Spleen (tissue), 11 donors: Measurements from ENCODE around the gene WASF2. TPM values are rescaled to one million over a fixed set of nuclear protein-coding genes. Genes with fewer than 3 reads are reported as not detected.

Experiments used
- DNase-seq: peaks from one replicate; pipeline ENCODE4 v3.0.0-alpha.2; 2020
- H3K27ac ChIP-seq, 8 donors: fragments of 200-600 bp; sonication (generic) in 7 of 8; 1 replicate in 4 of 8; 2 replicates in 4 of 8; pipeline versions ENCODE4 v1.5.0 to v1.8.0; 2016 to 2021; ENCODE audit warnings: inconsistent platforms in 4 of 8, mild to moderate bottlenecking in 4 of 8, moderate library complexity in 1 of 8
- H3K27me3 ChIP-seq, 7 donors: fragments of 200-600 bp; sonication (generic) in 6 of 7; replicated peaks in 1 of 7; 1 replicate in 4 of 7; 2 replicates in 3 of 7; pipeline versions ENCODE4 v1.5.0 to v1.8.0; 2016 to 2021; ENCODE audit warnings: inconsistent platforms in 3 of 7, mild to moderate bottlenecking in 1 of 7
- H3K36me3 ChIP-seq, 6 donors: fragments of 200-600 bp; sonication (generic) in 5 of 6; 1 replicate in 4 of 6; 2 replicates in 2 of 6; pipeline versions ENCODE4 v1.5.0 to v1.8.0; 2016 to 2021; ENCODE audit warnings: inconsistent platforms in 2 of 6
- H3K4me1 ChIP-seq, 6 donors: fragments of 200-600 bp; sonication (generic) in 5 of 6; 1 replicate in 3 of 6; 2 replicates in 3 of 6; pipeline versions ENCODE4 v1.5.0 to v1.8.0; 2016 to 2021; ENCODE audit warnings: inconsistent platforms in 3 of 6
- H3K4me3 ChIP-seq, 8 donors: fragments of 200-600 bp; sonication (generic) in 7 of 8; 1 replicate in 4 of 8; 2 replicates in 4 of 8; pipeline versions ENCODE4 v1.5.0 to v1.8.0; 2016 to 2021; ENCODE audit warnings: inconsistent platforms in 4 of 8, mild to moderate bottlenecking in 4 of 8, moderate library complexity in 2 of 8
- H3K9me3 ChIP-seq, 8 donors: fragments of 200-600 bp; sonication (generic) in 7 of 8; 1 replicate in 4 of 8; 2 replicates in 4 of 8; pipeline versions ENCODE4 v1.5.0 to v1.8.0; 2016 to 2021; ENCODE audit warnings: inconsistent platforms in 4 of 8
- POLR2A ChIP-seq, 3 donors: fragments of 450-650 bp; IDR thresholded peaks; one replicate each; pipeline ENCODE4 v1.5.1; 2017; ENCODE audit warnings: antibody characterized with exemption in 3 of 3, mild to moderate bottlenecking in 1 of 3
- POLR2AphosphoS5 ChIP-seq, 3 donors: sonication (generic); formaldehyde crosslinking; IDR thresholded peaks; one replicate each; pipeline ENCODE4 v1.5.1; 2017; ENCODE audit warnings: antibody characterized with exemption in 3 of 3
- WGBS, 5 donors: extraction: QIAGEN DNeasy Blood & Tissue Kit in 3 of 5; methylation state at CpG; one replicate each; pipeline versions ENCODE4 v1.1.5 to v1.1.7; 2013 to 2018; 5-methylcytosine and 5-hydroxymethylcytosine counted together
- intact Hi-C: fragments of 100-400 bp; cut with DNase I; formaldehyde crosslinking; loops from one replicate; pipeline ENCODE4 v1.15.0; 2023; ENCODE audit warnings: low total_unique reads
- polyA plus RNA-seq, 3 donors: library from polyadenylated mRNA; stranded (reverse); fragments of 200-250 nt; gene quantifications; one replicate each; pipeline ENCODE4 v1.2.1, GENCODE V29; 2013
- total RNA-seq, 7 donors: library from RNA; depleted of rRNA in 3 of 7; stranded (reverse); fragments of >200 nt in 3 of 7; fragmentation: NEBNext Ultra II Directional in 4 of 7; extraction: Animal tissue kit (Norgen Biotek cat#: 25700) in 4 of 7; gene quantifications; one replicate each; pipeline versions ENCODE4 v1.1.0 to v1.2.1, GENCODE V29; 2016 to 2021
- TF ChIP-seq, protein P1 (sequence below), 11 experiments: fragments of 200-600 bp in 7 of 11; fragments of 450-650 bp in 4 of 11; sonication (generic) in 4 of 11; IDR thresholded peaks in 8 of 11; conservative IDR thresholded peaks in 3 of 11; 1 replicate in 7 of 11; 2 replicates in 4 of 11; pipeline versions ENCODE4 v1.4.0 to v1.8.0; 2016 to 2021; ENCODE audit warnings: antibody characterized with exemption in 11 of 11, inconsistent platforms in 4 of 11, mild to moderate bottlenecking in 1 of 11
- donor health status: healthy with polysubstance abuse.
- donor health status: DM: no; HTN: no; CAD: no; lungs with moderate emphysema.
- donor health status: DM: no; HTN: no; CAD: no.
- donor health status: Bipolar disorder and iron deficiency.
- donor health status: healthy.
- donor health status: DM: no; HTN: no; CAD: no.
- donor health status: DM: yes; HTN: yes; CAD: no.

Gene WASF2
- total and polyA plus RNA-seq, 10 donors, result 17.2 to 196 (median 95.6) TPM

DNA sequence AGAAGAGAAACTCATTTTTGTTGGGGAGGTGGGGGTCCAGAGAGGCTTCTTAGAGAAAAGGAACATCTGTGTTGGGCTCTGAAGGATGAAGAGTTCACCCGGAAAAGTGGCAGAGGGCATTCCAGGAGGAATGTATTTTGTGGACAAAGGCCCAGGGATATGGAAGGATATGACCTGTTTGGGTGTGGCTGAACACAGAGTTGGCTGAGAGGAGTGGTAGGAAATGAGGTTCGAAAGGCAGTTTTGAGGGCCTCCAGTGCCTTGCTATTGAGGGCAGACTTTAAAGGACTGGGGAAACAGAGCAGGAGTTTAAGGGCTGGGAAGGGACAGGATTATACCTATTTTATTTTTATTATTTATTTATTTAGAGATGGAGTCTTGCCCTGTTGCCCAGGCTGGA is 27.3 kb upstream of the WASF2 start:
- TF ChIP-seq POLR2AphosphoS5 (IDR thresholded peaks at IDR 0.05) (peak in 1 of 3 donors; percentile 31), POLR2A (IDR thresholded peaks at IDR 0.05) (no peak)
- TF ChIP-seq, protein P1, sequence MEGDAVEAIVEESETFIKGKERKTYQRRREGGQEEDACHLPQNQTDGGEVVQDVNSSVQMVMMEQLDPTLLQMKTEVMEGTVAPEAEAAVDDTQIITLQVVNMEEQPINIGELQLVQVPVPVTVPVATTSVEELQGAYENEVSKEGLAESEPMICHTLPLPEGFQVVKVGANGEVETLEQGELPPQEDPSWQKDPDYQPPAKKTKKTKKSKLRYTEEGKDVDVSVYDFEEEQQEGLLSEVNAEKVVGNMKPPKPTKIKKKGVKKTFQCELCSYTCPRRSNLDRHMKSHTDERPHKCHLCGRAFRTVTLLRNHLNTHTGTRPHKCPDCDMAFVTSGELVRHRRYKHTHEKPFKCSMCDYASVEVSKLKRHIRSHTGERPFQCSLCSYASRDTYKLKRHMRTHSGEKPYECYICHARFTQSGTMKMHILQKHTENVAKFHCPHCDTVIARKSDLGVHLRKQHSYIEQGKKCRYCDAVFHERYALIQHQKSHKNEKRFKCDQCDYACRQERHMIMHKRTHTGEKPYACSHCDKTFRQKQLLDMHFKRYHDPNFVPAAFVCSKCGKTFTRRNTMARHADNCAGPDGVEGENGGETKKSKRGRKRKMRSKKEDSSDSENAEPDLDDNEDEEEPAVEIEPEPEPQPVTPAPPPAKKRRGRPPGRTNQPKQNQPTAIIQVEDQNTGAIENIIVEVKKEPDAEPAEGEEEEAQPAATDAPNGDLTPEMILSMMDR (IDR thresholded peaks at IDR 0.05 in 8 of 11, conservative IDR thresholded peaks at IDR 0.05 in 3 of 11), result no peak
- Histone ChIP-seq H3K36me3 (no peaks in the 10 kb centered on the region), H3K27me3 (peaks cover 0 to 4% (median 0%) of the 10 kb centered on the region in 7 donors), H3K27ac (peak overlapping the region in 5 of 8 donors; percentile 51 to 68 (median 57)), H3K9me3 (no peaks in the 10 kb centered on the region), H3K4me3 (no peak overlapping the region), H3K4me1 (peaks cover 30 to 80% (median 57%) of the 10 kb centered on the region in 6 donors)
- intact Hi-C loops, result no loop called here
- 68 to 86% (median 77%) methylated on average over 2 of the region's 2 CpGs for WGBS, 5 donors
- DNase-seq, result no peak

DNA sequence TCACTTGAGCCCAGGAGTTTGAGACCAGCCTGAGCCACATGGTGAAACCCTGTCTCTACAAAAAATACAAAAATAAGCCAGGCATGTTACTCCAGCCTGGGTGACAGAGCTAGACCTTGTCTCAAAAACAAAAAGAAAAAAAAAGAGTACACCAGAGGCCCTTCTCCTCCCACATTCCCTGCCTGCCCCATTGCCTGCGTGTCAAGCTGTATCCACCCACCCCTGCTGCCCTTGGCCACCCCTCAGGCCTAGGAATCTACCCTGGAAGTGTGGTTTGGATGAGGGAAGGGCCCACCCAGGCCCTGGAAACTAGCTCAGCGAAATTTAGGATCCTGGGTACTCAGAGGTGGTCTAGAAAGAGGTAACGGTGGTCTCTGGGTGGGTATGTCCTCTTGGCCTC is 25.7 kb upstream of the WASF2 start:
- Histone ChIP-seq H3K36me3 (no peaks in the 10 kb centered on the region), H3K4me3 (no peak overlapping the region), H3K27me3 (no peaks in the 10 kb centered on the region), H3K4me1 (peaks cover 16 to 63% (median 40%) of the 10 kb centered on the region in 6 donors), H3K9me3 (no peaks in the 10 kb centered on the region), H3K27ac (peak overlapping the region in 3 of 8 donors; percentile 20 to 42 (median 21))
- no peak for DNase-seq
- intact Hi-C loops, result no loop called here
- no peak for TF ChIP-seq POLR2A (IDR thresholded peaks at IDR 0.05)
- no peak for TF ChIP-seq POLR2AphosphoS5 (IDR thresholded peaks at IDR 0.05)
- TF ChIP-seq, protein P1 (IDR thresholded peaks at IDR 0.05 in 8 of 11, conservative IDR thresholded peaks at IDR 0.05 in 3 of 11), result no peak
- 64 to 79% (median 73%) methylated on average over 3 of the region's 3 CpGs for WGBS, 5 donors

DNA sequence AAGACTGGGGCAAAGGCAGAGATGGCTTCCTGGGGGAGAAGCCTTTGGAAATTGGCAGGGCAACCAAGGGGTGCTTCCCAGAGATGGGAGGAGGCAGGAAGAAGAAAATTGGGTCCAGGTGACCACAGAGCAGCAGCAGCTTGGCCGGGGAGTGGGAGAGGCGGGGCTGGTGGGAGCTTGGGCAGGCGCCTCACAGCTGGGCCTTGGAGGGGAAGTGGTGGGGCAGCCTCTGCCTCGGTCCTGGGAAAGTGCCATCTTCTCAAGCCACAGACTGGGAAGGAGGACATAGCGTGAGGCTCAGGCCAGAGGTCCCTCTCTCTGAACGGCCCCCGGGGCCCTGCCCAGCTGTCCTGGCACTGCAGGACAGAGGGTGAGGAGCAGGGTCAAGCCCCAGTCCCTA is 24.0 kb upstream of the WASF2 start:
- peak overlapping the region in 6 of 8 donors; percentile 17 to 67 (median 46) for H3K27ac ChIP-seq
- no peak overlapping the region for H3K4me3 ChIP-seq
- WGBS, 5 donors, result 16 to 43% (median 21%) methylated on average over 6 to 7 of the region's 7 CpGs
- TF ChIP-seq, protein P1 (IDR thresholded peaks at IDR 0.05 in 8 of 11, conservative IDR thresholded peaks at IDR 0.05 in 3 of 11), result no peak
- TF ChIP-seq POLR2AphosphoS5 (IDR thresholded peaks at IDR 0.05), result peak in 1 of 3 donors; percentile 44
- no peaks in the 10 kb centered on the region for H3K27me3 ChIP-seq
- no peak for DNase-seq
- peaks cover 2 to 46% (median 27%) of the 10 kb centered on the region in 6 donors for H3K4me1 ChIP-seq
- H3K36me3 ChIP-seq, result no peaks in the 10 kb centered on the region
- H3K9me3 ChIP-seq, result no peaks in the 10 kb centered on the region
- intact Hi-C loops, result no loop called here

DNA sequence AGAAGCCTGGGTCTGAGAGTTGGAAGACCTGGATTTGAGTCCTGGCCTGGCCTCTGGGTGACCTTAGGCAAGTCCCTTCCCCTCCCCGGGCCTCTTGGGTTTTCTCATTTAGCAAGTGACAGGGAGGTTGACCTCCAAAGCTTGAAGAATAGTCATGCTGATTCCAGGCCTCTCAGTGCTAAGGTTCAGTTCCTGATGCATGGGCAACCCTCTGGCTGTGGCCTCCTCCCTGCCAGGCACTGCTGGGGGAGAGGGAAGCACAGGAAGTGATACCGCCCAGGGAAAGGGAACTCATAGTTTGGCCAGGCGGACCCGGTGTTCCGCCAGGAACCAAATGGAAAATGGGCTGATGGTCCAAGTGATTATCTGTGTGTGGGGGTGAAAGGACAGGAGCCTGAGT is 23.6 kb upstream of the WASF2 start:
- H3K36me3 ChIP-seq, result no peaks in the 10 kb centered on the region
- intact Hi-C loops, result no loop called here
- DNase-seq, result no peak
- peak overlapping the region in 6 of 8 donors; percentile 17 to 67 (median 46) for H3K27ac ChIP-seq
- no peak overlapping the region for H3K4me3 ChIP-seq
- TF ChIP-seq, protein P1 (IDR thresholded peaks at IDR 0.05 in 8 of 11, conservative IDR thresholded peaks at IDR 0.05 in 3 of 11), result no peak
- peak in 2 of 3 donors; percentile 16 to 31 for TF ChIP-seq POLR2AphosphoS5 (IDR thresholded peaks at IDR 0.05)
- no peak for TF ChIP-seq POLR2A (IDR thresholded peaks at IDR 0.05)
- no peaks in the 10 kb centered on the region for H3K9me3 ChIP-seq
- no peaks in the 10 kb centered on the region for H3K27me3 ChIP-seq
- 35 to 57% (median 45%) methylated on average over 5 of the region's 5 CpGs for WGBS, 5 donors
- H3K4me1 ChIP-seq, result peaks cover 0 to 42% (median 24%) of the 10 kb centered on the region in 6 donors
